Measurements from ENCODE around the gene LAMB4. TPM values are rescaled to one million over a fixed set of nuclear protein-coding genes. Genes with fewer than 3 reads are reported as not detected.
A peak's percentile ranks its signal among the peaks of the same experiment; 100 is the strongest.

Gene LAMB4
- total RNA-seq, 1 donor from 2014 or later, result 0.75 TPM

GRCh38 chr7:108132551-108133265 lies 2.5 kb upstream of the LAMB4 start:
- Mint-ChIP-seq H3K9me3 (ENCODE audit: unreplicated experiment) (no peaks in the 10 kb centered on the region), H3K36me3 (ENCODE audit: unreplicated experiment) (no peaks in the 10 kb centered on the region), H3K4me1 (ENCODE audit: unreplicated experiment) (peaks cover 47% of the 10 kb centered on the region), H3K27ac (ENCODE audit: unreplicated experiment) (no peak overlapping the region), H3K27me3 (ENCODE audit: unreplicated experiment) (no peaks in the 10 kb centered on the region), H3K4me3 (ENCODE audit: unreplicated experiment) (no peak overlapping the region)
- DNase-seq (ENCODE audit: extremely low spot score, unreplicated experiment), result no peak
- TF ChIP-seq, protein P1, sequence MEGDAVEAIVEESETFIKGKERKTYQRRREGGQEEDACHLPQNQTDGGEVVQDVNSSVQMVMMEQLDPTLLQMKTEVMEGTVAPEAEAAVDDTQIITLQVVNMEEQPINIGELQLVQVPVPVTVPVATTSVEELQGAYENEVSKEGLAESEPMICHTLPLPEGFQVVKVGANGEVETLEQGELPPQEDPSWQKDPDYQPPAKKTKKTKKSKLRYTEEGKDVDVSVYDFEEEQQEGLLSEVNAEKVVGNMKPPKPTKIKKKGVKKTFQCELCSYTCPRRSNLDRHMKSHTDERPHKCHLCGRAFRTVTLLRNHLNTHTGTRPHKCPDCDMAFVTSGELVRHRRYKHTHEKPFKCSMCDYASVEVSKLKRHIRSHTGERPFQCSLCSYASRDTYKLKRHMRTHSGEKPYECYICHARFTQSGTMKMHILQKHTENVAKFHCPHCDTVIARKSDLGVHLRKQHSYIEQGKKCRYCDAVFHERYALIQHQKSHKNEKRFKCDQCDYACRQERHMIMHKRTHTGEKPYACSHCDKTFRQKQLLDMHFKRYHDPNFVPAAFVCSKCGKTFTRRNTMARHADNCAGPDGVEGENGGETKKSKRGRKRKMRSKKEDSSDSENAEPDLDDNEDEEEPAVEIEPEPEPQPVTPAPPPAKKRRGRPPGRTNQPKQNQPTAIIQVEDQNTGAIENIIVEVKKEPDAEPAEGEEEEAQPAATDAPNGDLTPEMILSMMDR (IDR thresholded peaks at IDR 0.05), result no peak

DNA sequence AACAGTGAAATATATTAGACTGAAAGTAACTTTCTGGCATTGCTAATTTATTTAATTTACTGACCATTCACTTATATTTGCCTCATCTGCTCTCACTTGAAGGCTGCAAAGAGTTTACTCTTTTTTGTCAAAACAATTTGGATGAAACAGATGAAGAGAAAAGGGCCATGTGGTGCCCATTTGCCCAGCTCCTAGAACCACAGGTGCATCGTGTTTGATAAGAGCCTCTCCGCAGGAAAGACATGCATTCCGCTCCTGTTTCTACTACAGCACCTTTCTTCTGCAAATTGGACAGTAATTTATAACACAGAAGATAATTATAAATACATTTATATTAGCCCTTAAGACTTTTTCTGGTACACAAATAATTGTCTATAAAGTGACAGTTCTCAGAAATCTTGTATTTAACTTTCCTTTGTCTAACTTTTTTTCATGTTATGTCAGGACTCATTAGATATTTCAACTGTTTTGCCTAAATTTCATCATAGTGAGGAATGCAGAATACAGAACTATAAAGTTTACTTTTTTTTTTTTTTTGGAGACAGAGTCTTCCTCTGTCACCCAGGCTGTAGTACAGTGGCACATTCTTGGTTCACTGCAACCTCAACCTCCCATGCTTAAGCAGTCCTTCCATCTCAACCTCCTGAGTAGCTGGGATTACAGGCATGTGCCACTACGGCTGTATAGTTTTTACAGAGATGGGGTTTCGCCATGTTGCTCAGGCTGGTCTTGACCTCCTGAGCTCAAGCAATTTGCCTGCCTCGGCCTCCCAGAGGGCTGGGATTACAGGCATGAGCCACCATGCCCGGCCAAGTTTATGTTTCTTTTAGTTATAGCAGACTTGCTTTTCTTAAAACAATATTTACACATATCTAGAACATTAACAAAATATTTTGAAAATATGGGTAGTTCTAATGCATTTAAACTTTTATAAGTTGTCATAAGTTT lies 869 bp downstream of the LAMB4 start:
- Mint-ChIP-seq H3K4me3 (ENCODE audit: unreplicated experiment) (no peak overlapping the region), H3K9me3 (ENCODE audit: unreplicated experiment) (no peaks in the 10 kb centered on the region), H3K27me3 (ENCODE audit: unreplicated experiment) (no peaks in the 10 kb centered on the region), H3K4me1 (ENCODE audit: unreplicated experiment) (peaks cover 46% of the 10 kb centered on the region), H3K27ac (ENCODE audit: unreplicated experiment) (peak overlapping the region; percentile 88), H3K36me3 (ENCODE audit: unreplicated experiment) (no peaks in the 10 kb centered on the region)
- TF ChIP-seq, protein P1 (IDR thresholded peaks at IDR 0.05), result no peak
- DNase-seq (ENCODE audit: extremely low spot score, unreplicated experiment), result no peak

GRCh38 chr7:108128514-108128913 lies 1.6 kb downstream of the LAMB4 start:
- Mint-ChIP-seq H3K27ac (ENCODE audit: unreplicated experiment) (no peak overlapping the region), H3K27me3 (ENCODE audit: unreplicated experiment) (no peaks in the 10 kb centered on the region), H3K9me3 (ENCODE audit: unreplicated experiment) (no peaks in the 10 kb centered on the region), H3K36me3 (ENCODE audit: unreplicated experiment) (no peaks in the 10 kb centered on the region), H3K4me1 (ENCODE audit: unreplicated experiment) (peaks cover 46% of the 10 kb centered on the region), H3K4me3 (ENCODE audit: unreplicated experiment) (no peak overlapping the region)
- DNase-seq (ENCODE audit: extremely low spot score, unreplicated experiment), result no peak
- TF ChIP-seq, protein P1 (IDR thresholded peaks at IDR 0.05), result no peak

DNA sequence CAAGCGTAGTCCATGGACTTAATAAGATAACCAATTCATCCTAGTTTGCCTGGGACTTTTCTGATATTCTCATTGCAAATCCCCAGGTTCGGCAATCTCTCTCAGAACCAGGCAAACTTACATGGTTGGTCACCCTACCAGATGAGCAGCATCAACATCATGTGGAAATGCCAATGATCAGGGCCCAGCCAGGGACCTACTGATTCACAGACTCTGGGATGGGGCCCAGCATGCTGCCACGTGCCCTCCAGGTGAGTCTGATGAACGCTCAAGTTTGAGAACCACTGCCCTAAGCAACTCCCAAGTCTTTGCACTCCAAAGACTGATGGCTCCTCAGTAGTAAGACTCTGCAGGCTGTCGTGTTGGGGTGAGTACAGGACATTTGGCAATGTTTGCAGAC lies 2.7 kb downstream of the LAMB4 start:
- Mint-ChIP-seq H3K36me3 (ENCODE audit: unreplicated experiment) (no peaks in the 10 kb centered on the region), H3K9me3 (ENCODE audit: unreplicated experiment) (no peaks in the 10 kb centered on the region), H3K27me3 (ENCODE audit: unreplicated experiment) (no peaks in the 10 kb centered on the region), H3K27ac (ENCODE audit: unreplicated experiment) (no peak overlapping the region), H3K4me3 (ENCODE audit: unreplicated experiment) (no peak overlapping the region), H3K4me1 (ENCODE audit: unreplicated experiment) (peaks cover 44% of the 10 kb centered on the region)
- TF ChIP-seq, protein P1 (IDR thresholded peaks at IDR 0.05), result no peak
- no peak for DNase-seq (ENCODE audit: extremely low spot score, unreplicated experiment)

- Mint-ChIP-seq H3K27ac (ENCODE audit: unreplicated experiment) (no peak overlapping the region), H3K9me3 (ENCODE audit: unreplicated experiment) (no peaks in the 10 kb centered on the region), H3K27me3 (ENCODE audit: unreplicated experiment) (no peaks in the 10 kb centered on the region), H3K4me3 (ENCODE audit: unreplicated experiment) (no peak overlapping the region), H3K4me1 (ENCODE audit: unreplicated experiment) (peaks cover 29% of the 10 kb centered on the region), H3K36me3 (ENCODE audit: unreplicated experiment) (no peaks in the 10 kb centered on the region)
- TF ChIP-seq, protein P1 (IDR thresholded peaks at IDR 0.05), result no peak
- no peak for DNase-seq (ENCODE audit: extremely low spot score, unreplicated experiment)
Observed at GRCh38 chr7:108124820-108125219, 5.3 kb downstream of the LAMB4 start.
